Fibroblast of lung (primary cell): ENCODE data around the gene ROGDI. TPM values are rescaled to one million over a fixed set of nuclear protein-coding genes. Genes with fewer than 3 reads are reported as not detected.

Experiments used
- DNase-seq, 2 donors: peaks; one replicate each; pipeline versions ENCODE4 v3.0.0 to v3.0.0-alpha.2; 2010; ENCODE audit warnings: low read depth in 2 of 2
- H2AFZ ChIP-seq: 2 replicates; pipeline ENCODE4 v1.5.1; 2012; ENCODE audit warnings: low read length, control low read depth, inconsistent platforms
- H3K27ac ChIP-seq: 2 replicates; pipeline ENCODE4 v1.5.1; 2011; ENCODE audit warnings: low read length, control low read depth; ENCODE audit not compliant: insufficient read depth
- H3K27me3 ChIP-seq: 2 replicates; pipeline ENCODE4 v1.5.1; 2011; ENCODE audit warnings: mild to moderate bottlenecking, low read length; ENCODE audit not compliant: control insufficient read depth, insufficient read depth
- H3K36me3 ChIP-seq: 2 replicates; pipeline ENCODE4 v1.5.1; 2011; ENCODE audit warnings: low read length; ENCODE audit not compliant: control insufficient read depth, insufficient read depth
- H3K4me1 ChIP-seq: 2 replicates; pipeline ENCODE4 v1.5.1; 2011; ENCODE audit warnings: low read length; ENCODE audit not compliant: control insufficient read depth, insufficient read depth; ENCODE audit errors: extremely low read depth
- H3K4me2 ChIP-seq: 2 replicates; pipeline ENCODE4 v1.5.1; 2011; ENCODE audit warnings: low read length, control low read depth; ENCODE audit not compliant: insufficient read depth; ENCODE audit errors: extremely low read depth
- H3K4me3 ChIP-seq, 4 experiments: fragments of 200-600 bp in 1 of 4; sonication (generic) in 1 of 4; replicated peaks in 1 of 4; 2 replicates each; pipeline ENCODE4 v1.5.1; 2011 to 2016; ENCODE audit warnings: low read length in 4 of 4, low read depth in 3 of 4, mild to moderate bottlenecking in 3 of 4, control low read depth in 2 of 4, inconsistent platforms in 1 of 4, mixed read lengths in 1 of 4; ENCODE audit not compliant: insufficient read depth in 1 of 4; ENCODE audit errors: control extremely low read depth in 1 of 4
- H3K79me2 ChIP-seq: 2 replicates; pipeline ENCODE4 v1.5.1; 2012; ENCODE audit warnings: mild to moderate bottlenecking, low read length, inconsistent platforms; ENCODE audit not compliant: control insufficient read depth, insufficient read depth
- H3K9ac ChIP-seq: 2 replicates; pipeline ENCODE4 v1.5.1; 2011; ENCODE audit warnings: mild to moderate bottlenecking, low read length, control low read depth; ENCODE audit not compliant: insufficient read depth
- H3K9me3 ChIP-seq: 2 replicates; pipeline ENCODE4 v1.5.1; 2012; ENCODE audit warnings: low read depth, low read length; ENCODE audit not compliant: control insufficient read depth, insufficient read depth
- H4K20me1 ChIP-seq: 2 replicates; pipeline ENCODE4 v1.5.1; 2011; ENCODE audit warnings: low read length; ENCODE audit not compliant: control insufficient read depth, insufficient read depth; ENCODE audit errors: extremely low read depth
- CTCF ChIP-seq, 2 donors: IDR thresholded peaks in 1 of 2; conservative IDR thresholded peaks in 1 of 2; 1 replicate in 1 of 2; 2 replicates in 1 of 2; pipeline ENCODE4 v1.5.1; 2011 to 2012; ENCODE audit warnings: low read length in 2 of 2, control low read depth in 1 of 2, inconsistent platforms in 1 of 2, low read depth in 1 of 2, mild to moderate bottlenecking in 1 of 2
- EZH2 ChIP-seq: IDR thresholded peaks from 2 replicates; pipeline ENCODE4 v1.5.1; 2012; ENCODE audit warnings: low read length, control low read depth, mild to moderate bottlenecking; ENCODE audit errors: missing control alignments
- polyA plus RNA-seq, 2 donors: library from polyadenylated mRNA; depleted of rRNA in 1 of 2; stranded (reverse) in 1 of 2; unstranded in 1 of 2; fragments of >200 nt; gene quantifications; 2 replicates each; pipeline ENCODE4 v1.2.1, GENCODE V29; 2011 to 2012; ENCODE audit warnings: missing spikeins in 1 of 2
- total RNA-seq: library from RNA; depleted of rRNA; stranded (reverse); fragments of >200 nt; gene quantifications from 2 replicates; pipeline ENCODE4 v1.2.1, GENCODE V29; 2014

The ROGDI gene
- total and polyA plus RNA-seq, 2 donors (not counting 1 experiment from before 2014, with no cell fraction given), result 9.2 to 13.0 TPM

- no peaks in the 10 kb centered on the region for H3K27me3 ChIP-seq
- peaks cover 10% of the 10 kb centered on the region for H3K36me3 ChIP-seq
- no peak for DNase-seq
- peak overlapping the region; percentile 77 for H3K27ac ChIP-seq
- peaks cover 18% of the 10 kb centered on the region for H3K79me2 ChIP-seq
- peak overlapping the region; percentile 71 to 96 (median 80) for H3K4me3 ChIP-seq
- peaks cover 11% of the 10 kb centered on the region for H3K4me1 ChIP-seq
- peak overlapping the region; percentile 88 for H3K9ac ChIP-seq
- H3K4me2 ChIP-seq, result peak overlapping the region; percentile 90
- no peak overlapping the region for H2AFZ ChIP-seq
- H4K20me1 ChIP-seq, result no peaks in the 10 kb centered on the region
- TF ChIP-seq EZH2, result no peak
- no peak for TF ChIP-seq CTCF (conservative IDR thresholded peaks at IDR 0.05 in 1 of 2, IDR thresholded peaks at IDR 0.05 in 1 of 2; ENCODE audit: low read depth in 1 of 2, low read length in 2 of 2)
- no peaks in the 10 kb centered on the region for H3K9me3 ChIP-seq
Measured at GRCh38 chr16:4765511-4766474, 36.6 kb downstream of the ROGDI start.

GRCh38 chr16:4763791-4764190, 38.6 kb downstream of the ROGDI start:
- no peaks in the 10 kb centered on the region for H3K9me3 ChIP-seq
- no peak overlapping the region for H3K9ac ChIP-seq
- peaks cover 17% of the 10 kb centered on the region for H3K36me3 ChIP-seq
- no peak overlapping the region for H3K4me3 ChIP-seq
- H3K79me2 ChIP-seq, result peaks cover 18% of the 10 kb centered on the region
- no peak overlapping the region for H2AFZ ChIP-seq
- H3K4me2 ChIP-seq, result no peak overlapping the region
- no peaks in the 10 kb centered on the region for H4K20me1 ChIP-seq
- DNase-seq, result no peak
- peaks cover 11% of the 10 kb centered on the region for H3K4me1 ChIP-seq
- TF ChIP-seq CTCF (conservative IDR thresholded peaks at IDR 0.05 in 1 of 2, IDR thresholded peaks at IDR 0.05 in 1 of 2; ENCODE audit: low read depth in 1 of 2, low read length in 2 of 2), result no peak
- no peak overlapping the region for H3K27ac ChIP-seq
- H3K27me3 ChIP-seq, result no peaks in the 10 kb centered on the region

GRCh38 chr16:4762205-4762604, 40.2 kb downstream of the ROGDI start:
- Histone ChIP-seq H3K4me1 (peaks cover 7% of the 10 kb centered on the region), H3K9me3 (no peaks in the 10 kb centered on the region), H3K27me3 (no peaks in the 10 kb centered on the region), H3K4me2 (no peak overlapping the region), H4K20me1 (no peaks in the 10 kb centered on the region), H3K79me2 (peaks cover 18% of the 10 kb centered on the region), H3K9ac (no peak overlapping the region), H3K4me3 (no peak overlapping the region), H3K27ac (no peak overlapping the region), H3K36me3 (peaks cover 20% of the 10 kb centered on the region), H2AFZ (no peak overlapping the region)
- TF ChIP-seq CTCF (conservative IDR thresholded peaks at IDR 0.05 in 1 of 2, IDR thresholded peaks at IDR 0.05 in 1 of 2; ENCODE audit: low read depth in 1 of 2, low read length in 2 of 2) (no peak), EZH2 (no peak)
- no peak for DNase-seq
